A673 (cell line): ENCODE data around the gene ITFG1. TPM values are rescaled to one million over a fixed set of nuclear protein-coding genes. Genes with fewer than 3 reads are reported as not detected.
"Not testable (repeated sequence)": the region's sequence is repeated elsewhere in the genome, so short reads cannot be mapped to it uniquely, and the experiment has no call there.

Source experiments
- BruUV-seq: library from RNA; stranded (reverse); fragments of 400-500 nt; replicated peaks from 2 replicates; lab custom pipeline; 2021; lab: Mats Ljungman, UMichigan
- CTCF ChIA-PET: fragments of 300-600 bp; sonication (Branson Sonifier 250); formaldehyde crosslinking; loops from one replicate; lab custom pipeline; 2022; ENCODE audit warnings: antibody characterized with exemption; lab: Charles Lee
- POLR2A ChIA-PET: fragments of 300-600 bp; sonication (Branson Sonifier 250); formaldehyde crosslinking; loops from one replicate; lab custom pipeline; 2022; ENCODE audit warnings: antibody characterized with exemption; ENCODE audit not compliant: low non-redundant PET; lab: Charles Lee
- DNase-seq: peaks from one replicate; pipeline ENCODE4 v3.0.0-alpha.2; 2015; ENCODE audit warnings: low spot score
- H3K27ac ChIP-seq: fragments of 200-600 bp; sonication (generic); 2 replicates; pipeline ENCODE4 v1.5.1; 2016; ENCODE audit warnings: mixed run types, low read depth, mild to moderate bottlenecking, mixed read lengths, antibody characterized with exemption, low read length; ENCODE audit not compliant: poor library complexity, severe bottlenecking
- H3K27me3 ChIP-seq: fragments of 200-600 bp; sonication (generic); replicated peaks from 2 replicates; pipeline ENCODE4 v1.6.1; 2017; ENCODE audit warnings: mixed run types, low read depth, mild to moderate bottlenecking, mixed read lengths, antibody characterized with exemption, low read length; ENCODE audit not compliant: insufficient read depth, poor library complexity
- H3K36me3 ChIP-seq: fragments of 200-600 bp; sonication (generic); 2 replicates; pipeline ENCODE4 v1.6.1; 2016; ENCODE audit warnings: mixed run types, mild to moderate bottlenecking, mixed read lengths, antibody characterized with exemption, low read length; ENCODE audit not compliant: insufficient read depth, poor library complexity, severe bottlenecking
- H3K4me1 ChIP-seq: fragments of 200-600 bp; sonication (generic); 2 replicates; pipeline ENCODE4 v1.6.1; 2017; ENCODE audit warnings: mixed run types, mild to moderate bottlenecking, mixed read lengths, antibody characterized with exemption, low read length; ENCODE audit not compliant: insufficient read depth, poor library complexity, severe bottlenecking
- H3K4me3 ChIP-seq: fragments of 200-600 bp; sonication (generic); 2 replicates; pipeline ENCODE4 v1.5.1; 2016; ENCODE audit warnings: low read depth, mixed run types, mild to moderate bottlenecking, mixed read lengths, low read length; ENCODE audit not compliant: poor library complexity, severe bottlenecking
- H3K9me3 ChIP-seq: fragments of 200-600 bp; sonication (generic); 2 replicates; pipeline ENCODE4 v1.6.1; 2016; ENCODE audit warnings: mixed run types, low read depth, mild to moderate bottlenecking, mixed read lengths, antibody characterized with exemption, low read length; ENCODE audit not compliant: poor library complexity, severe bottlenecking
- EZH2 ChIP-seq: fragments of 200-600 bp; sonication (generic); IDR thresholded peaks from 2 replicates; pipeline ENCODE4 v1.6.1; 2017; ENCODE audit warnings: borderline replicate concordance, low read depth, mild to moderate bottlenecking, mixed read lengths, antibody characterized with exemption, low read length; ENCODE audit not compliant: poor library complexity, severe bottlenecking
- intact Hi-C: fragments of 100-400 bp; cut with micrococcal nuclease; formaldehyde crosslinking; loops from one replicate; pipeline ENCODE4 v1.10.0; 2022; ENCODE audit not compliant: unreplicated experiment
- total RNA-seq: library from RNA; stranded (reverse); gene quantifications from 2 replicates; pipeline ENCODE4 v1.2.3, GENCODE V29; 2021
- TF ChIP-seq, protein P1 (sequence below): fragments of 300-800, 200-600 bp; sonication (generic); conservative IDR thresholded peaks from 2 replicates; pipeline ENCODE4 v1.5.1; 2017; ENCODE audit warnings: low read depth, mild to moderate bottlenecking, antibody characterized with exemption, low read length, moderate library complexity, mixed read lengths

ITFG1 gene
- total RNA-seq, 1 experiment from 2014 or later: 40.1 TPM

DNA sequence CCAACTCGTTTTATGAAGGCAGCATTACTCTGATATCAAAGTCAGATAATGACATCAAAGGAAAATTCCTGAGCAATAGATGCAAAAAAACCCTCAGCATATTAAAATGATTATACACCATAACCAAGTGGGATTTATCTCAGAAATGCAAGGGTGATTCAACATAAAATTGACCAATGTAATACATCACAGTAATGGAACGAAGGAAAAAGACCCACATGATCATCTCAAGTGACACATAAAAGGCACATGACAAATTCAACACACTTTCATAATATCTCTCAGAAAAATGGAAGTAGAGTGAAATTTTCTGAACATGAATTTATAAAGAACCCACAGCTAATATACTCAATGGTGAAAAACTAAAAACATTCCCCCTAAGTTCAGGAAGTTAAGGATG, 118.8 kb downstream of the ITFG1 start:
- ChIA-PET CTCF (no interaction called here), POLR2A (no interaction called here)
- Histone ChIP-seq H3K4me1 (no peaks in the 10 kb centered on the region), H3K36me3 (no peaks in the 10 kb centered on the region), H3K4me3 (no peak overlapping the region), H3K27ac (no peak overlapping the region), H3K9me3 (peaks cover 6% of the 10 kb centered on the region), H3K27me3 (no peaks in the 10 kb centered on the region)
- no peak for TF ChIP-seq EZH2
- TF ChIP-seq, protein P1, sequence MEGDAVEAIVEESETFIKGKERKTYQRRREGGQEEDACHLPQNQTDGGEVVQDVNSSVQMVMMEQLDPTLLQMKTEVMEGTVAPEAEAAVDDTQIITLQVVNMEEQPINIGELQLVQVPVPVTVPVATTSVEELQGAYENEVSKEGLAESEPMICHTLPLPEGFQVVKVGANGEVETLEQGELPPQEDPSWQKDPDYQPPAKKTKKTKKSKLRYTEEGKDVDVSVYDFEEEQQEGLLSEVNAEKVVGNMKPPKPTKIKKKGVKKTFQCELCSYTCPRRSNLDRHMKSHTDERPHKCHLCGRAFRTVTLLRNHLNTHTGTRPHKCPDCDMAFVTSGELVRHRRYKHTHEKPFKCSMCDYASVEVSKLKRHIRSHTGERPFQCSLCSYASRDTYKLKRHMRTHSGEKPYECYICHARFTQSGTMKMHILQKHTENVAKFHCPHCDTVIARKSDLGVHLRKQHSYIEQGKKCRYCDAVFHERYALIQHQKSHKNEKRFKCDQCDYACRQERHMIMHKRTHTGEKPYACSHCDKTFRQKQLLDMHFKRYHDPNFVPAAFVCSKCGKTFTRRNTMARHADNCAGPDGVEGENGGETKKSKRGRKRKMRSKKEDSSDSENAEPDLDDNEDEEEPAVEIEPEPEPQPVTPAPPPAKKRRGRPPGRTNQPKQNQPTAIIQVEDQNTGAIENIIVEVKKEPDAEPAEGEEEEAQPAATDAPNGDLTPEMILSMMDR: no peak
- BruUV-seq: no TSS peak
- no peak for DNase-seq
- intact Hi-C loops: no loop called here

- DNase-seq, H3K36me3 ChIP-seq, intact Hi-C loops, H3K4me1 ChIP-seq, BruUV-seq, H3K27me3 ChIP-seq, H3K27ac ChIP-seq, POLR2A ChIA-PET, CTCF ChIA-PET, H3K4me3 ChIP-seq, H3K9me3 ChIP-seq: not testable (repeated sequence)
Observed at GRCh38 chr16:47330562-47330961, 130.3 kb downstream of the ITFG1 start.

DNA sequence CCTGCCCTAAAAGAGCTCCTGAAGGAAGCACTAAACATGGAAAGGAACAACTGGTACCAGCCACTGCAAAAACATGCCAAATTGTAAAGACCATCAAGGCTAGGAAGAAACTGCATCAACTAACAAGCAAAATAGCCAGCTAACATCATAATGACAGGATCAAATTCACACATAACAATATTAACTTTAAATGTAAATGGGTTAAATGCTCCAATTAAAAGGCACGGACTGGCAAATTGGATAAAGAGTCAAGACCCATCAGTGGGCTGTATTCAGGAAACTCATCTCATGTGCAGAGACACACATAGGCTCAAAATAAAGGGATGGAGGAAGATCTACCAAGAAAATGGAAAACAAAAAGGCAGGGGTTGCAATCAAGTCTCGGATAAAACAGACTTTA, 136.6 kb downstream of the ITFG1 start:
- intact Hi-C loops, POLR2A ChIA-PET: not testable (repeated sequence)

GRCh38 chr16:47323241-47323640, 137.6 kb downstream of the ITFG1 start:
- ChIA-PET CTCF (no interaction called here), POLR2A (no interaction called here)
- H3K4me3 ChIP-seq: no peak overlapping the region
- no peaks in the 10 kb centered on the region for H3K27me3 ChIP-seq
- no peaks in the 10 kb centered on the region for H3K36me3 ChIP-seq
- no peak overlapping the region for H3K27ac ChIP-seq
- H3K4me1 ChIP-seq: no peaks in the 10 kb centered on the region
- intact Hi-C loops: no loop called here
- TF ChIP-seq, protein P1: peak; percentile 25; the same call in 1 of the 2 replicates
- TF ChIP-seq EZH2: no peak
- H3K9me3 ChIP-seq: no peaks in the 10 kb centered on the region
- BruUV-seq: no TSS peak
- peak; percentile 19 for DNase-seq

More for the DNA sequence above, 136.6 kb downstream of the ITFG1 start:
- H3K9me3 ChIP-seq, H3K36me3 ChIP-seq, DNase-seq, H3K27me3 ChIP-seq, CTCF ChIA-PET, H3K4me3 ChIP-seq, H3K27ac ChIP-seq, H3K4me1 ChIP-seq, BruUV-seq: not testable (repeated sequence)
